ENCODE data around the gene GNPTG.

GRCh38 chr16:1311738-1312466 lies 39.8 kb upstream of the GNPTG start:
- TF ChIP-seq HDAC3 (IDR thresholded peaks at IDR 0.05; ENCODE audit: borderline replicate concordance, partially characterized antibody): no peak
- no peak for TF ChIP-seq ERF (CRISPR knock-in tag; IDR thresholded peaks at IDR 0.05)
- no peak for TF ChIP-seq TAF1 (IDR thresholded peaks at IDR 0.05; ENCODE audit: control insufficient read depth, extremely low read depth, insufficient read depth, low read length, severe bottlenecking)
- TF ChIP-seq ZNF398 (CRISPR knock-in tag; IDR thresholded peaks at IDR 0.05): no peak
- TF ChIP-seq CREB3L1 (IDR thresholded peaks at IDR 0.05; ENCODE audit: borderline replicate concordance, low read depth): no peak
- no peak for TF ChIP-seq SREBF2 (CRISPR knock-in tag; IDR thresholded peaks at IDR 0.05)
- no peak for TF ChIP-seq KDM4B (IDR thresholded peaks at IDR 0.05; ENCODE audit: borderline replicate concordance in 2 of 2, low read depth in 1 of 2)
- no peak for TF ChIP-seq CCAR2 (IDR thresholded peaks at IDR 0.05; ENCODE audit: low read depth, low read length)
- no peak for TF ChIP-seq RCOR1 (IDR thresholded peaks at IDR 0.05; ENCODE audit: borderline replicate concordance in 1 of 2, low read depth in 2 of 2, low read length in 2 of 2)
- TF ChIP-seq EZH2 (IDR thresholded peaks at IDR 0.05; ENCODE audit: borderline replicate concordance, low read depth, low read length): no peak
- TF ChIP-seq CEBPB (tag; IDR thresholded peaks at IDR 0.05): no peak
- no peak for TF ChIP-seq MAFG (tag; conservative IDR thresholded peaks at IDR 0.05)
